Fibroblast of the aortic adventitia (primary cell): ENCODE measurements around the gene UGT1A9. TPM values are rescaled to one million over a fixed set of nuclear protein-coding genes. Genes with fewer than 3 reads are reported as not detected.
"Not testable (repeated sequence)": the region's sequence is repeated elsewhere in the genome, so short reads cannot be mapped to it uniquely, and the experiment has no call there.

Experiments
- DNase-seq: peaks from one replicate; pipeline ENCODE4 v3.0.0-alpha.2; 2010; ENCODE audit warnings: low read depth
- H3K4me3 ChIP-seq: 2 replicates; pipeline ENCODE4 v1.5.1; 2011; ENCODE audit warnings: low read depth, mild to moderate bottlenecking, control low read depth, low read length, moderate library complexity
- CTCF ChIP-seq: IDR thresholded peaks from 2 replicates; pipeline ENCODE4 v1.5.1; 2011; ENCODE audit warnings: mild to moderate bottlenecking, low read length, control low read depth, inconsistent platforms; ENCODE audit not compliant: insufficient read depth
- total RNA-seq: library from RNA; depleted of rRNA; stranded (reverse); fragments of >200 nt; gene quantifications from 2 replicates; pipeline ENCODE4 v1.2.3, GENCODE V29; 2012; ENCODE audit warnings: low replicate concordance

The UGT1A9 gene
- not detected in 2 replicates for total RNA-seq

GRCh38 chr2:233671290-233672161 lies at the start of gene UGT1A9:
Gene UGT1A9, plus strand, starts transcription at chr2:233671898. Its CDS starts 37 bp downstream, at chr2:233671935.
- no peak within 1 kb of the TSS for H3K4me3 ChIP-seq
- no peak for DNase-seq
- TF ChIP-seq CTCF: no peak

- H3K4me3 ChIP-seq: no peak overlapping the region
- no peak for TF ChIP-seq CTCF
- no peak for DNase-seq
Measured at GRCh38 chr2:233627331-233628025, 44.2 kb upstream of the UGT1A9 start.

GRCh38 chr2:233636306-233636705 lies 35.4 kb upstream of the UGT1A9 start, which contains the start of gene UGT1A10:
Gene UGT1A10, plus strand, starts transcription at chr2:233636448. Its CDS starts 75 bp downstream, at chr2:233636523.
- not testable (repeated sequence) for H3K4me3 ChIP-seq, DNase-seq

GRCh38 chr2:233638836-233639235 lies 32.9 kb upstream of the UGT1A9 start:
- no peak overlapping the region for H3K4me3 ChIP-seq
- no peak for TF ChIP-seq CTCF
- DNase-seq: no peak

GRCh38 chr2:233639860-233640259 lies 31.8 kb upstream of the UGT1A9 start:
- H3K4me3 ChIP-seq: no peak overlapping the region
- DNase-seq: no peak
- no peak for TF ChIP-seq CTCF

- peak; percentile 2 for DNase-seq
Measured at GRCh38 chr2:233643128-233643527, 28.6 kb upstream of the UGT1A9 start.

GRCh38 chr2:233646033-233646432 lies 25.7 kb upstream of the UGT1A9 start:
- DNase-seq, H3K4me3 ChIP-seq: not testable (repeated sequence)

More at GRCh38 chr2:233643128-233643527, 28.6 kb upstream of the UGT1A9 start:
- TF ChIP-seq CTCF: peak; percentile 14
- H3K4me3 ChIP-seq: no peak overlapping the region
